DND-41 (cell line): ENCODE measurements around the gene KIRREL3.

Source experiments
- ATAC-seq: fragments of 200-7000 bp; cut with Tn5 transposase; 3 replicates; pipeline ENCODE4 v1.9.1; 2021; ENCODE audit warnings: low read depth; ENCODE audit not compliant: insufficient read depth
- DNase-seq: peaks from one replicate; pipeline ENCODE4 v3.0.0-alpha.2; 2020
- H2AFZ ChIP-seq: 2 replicates; pipeline ENCODE4 v1.6.0; 2012; ENCODE audit warnings: low read depth, low read length
- H3K27ac ChIP-seq: 2 replicates; pipeline ENCODE4 v1.5.1; 2012; ENCODE audit warnings: low read length, inconsistent platforms
- H3K27me3 ChIP-seq: fragments of 200-600 bp; sonication (generic); 2 replicates; pipeline ENCODE4 v1.6.0; 2012; ENCODE audit warnings: low read length, mild to moderate bottlenecking, inconsistent platforms; ENCODE audit not compliant: insufficient read depth, poor library complexity
- H3K36me3 ChIP-seq: 2 replicates; pipeline ENCODE4 v1.5.1; 2012; ENCODE audit warnings: low read length, inconsistent platforms; ENCODE audit not compliant: insufficient read depth
- H3K4me1 ChIP-seq: 2 replicates; pipeline ENCODE4 v1.5.1; 2012; ENCODE audit warnings: mild to moderate bottlenecking, low read length; ENCODE audit not compliant: insufficient read depth
- H3K4me2 ChIP-seq: 2 replicates; pipeline ENCODE4 v1.6.0; 2012; ENCODE audit warnings: mild to moderate bottlenecking, moderate library complexity, low read length, inconsistent platforms; ENCODE audit not compliant: insufficient read depth
- H3K4me3 ChIP-seq, 2 experiments: fragments of 200-600 bp in 1 of 2; shearing (Covaris generic) in 1 of 2; 2 replicates each; pipeline ENCODE4 v1.5.1; 2012 to 2016; ENCODE audit warnings: inconsistent platforms in 2 of 2, low read length in 2 of 2, mild to moderate bottlenecking in 2 of 2, low read depth in 1 of 2, moderate library complexity in 1 of 2
- H3K79me2 ChIP-seq: 2 replicates; pipeline ENCODE4 v1.6.0; 2012; ENCODE audit warnings: low read length, inconsistent platforms; ENCODE audit not compliant: insufficient read depth
- H3K9ac ChIP-seq: 2 replicates; pipeline ENCODE4 v1.6.0; 2012; ENCODE audit warnings: low read depth, mild to moderate bottlenecking, inconsistent platforms, low read length, moderate library complexity
- H3K9me3 ChIP-seq: 2 replicates; pipeline ENCODE4 v1.5.1; 2012; ENCODE audit warnings: low read length, moderate library complexity, mild to moderate bottlenecking, inconsistent platforms; ENCODE audit not compliant: insufficient read depth, severe bottlenecking
- H4K20me1 ChIP-seq: 2 replicates; pipeline ENCODE4 v1.6.0; 2012; ENCODE audit warnings: low read length; ENCODE audit not compliant: insufficient read depth
- EZH2 ChIP-seq: IDR thresholded peaks from 3 replicates; pipeline ENCODE4 v1.6.1; 2012; ENCODE audit warnings: borderline replicate concordance, low read depth, mild to moderate bottlenecking, moderate library complexity, low read length, inconsistent platforms; ENCODE audit not compliant: severe bottlenecking
- TF ChIP-seq, protein P1 (sequence below): IDR thresholded peaks from 2 replicates; pipeline ENCODE4 v1.5.1; 2012; ENCODE audit warnings: borderline replicate concordance, low read length, moderate library complexity, mild to moderate bottlenecking; ENCODE audit not compliant: poor library complexity, severe bottlenecking; ENCODE audit errors: extremely low read depth

KIRREL3 gene

DNA sequence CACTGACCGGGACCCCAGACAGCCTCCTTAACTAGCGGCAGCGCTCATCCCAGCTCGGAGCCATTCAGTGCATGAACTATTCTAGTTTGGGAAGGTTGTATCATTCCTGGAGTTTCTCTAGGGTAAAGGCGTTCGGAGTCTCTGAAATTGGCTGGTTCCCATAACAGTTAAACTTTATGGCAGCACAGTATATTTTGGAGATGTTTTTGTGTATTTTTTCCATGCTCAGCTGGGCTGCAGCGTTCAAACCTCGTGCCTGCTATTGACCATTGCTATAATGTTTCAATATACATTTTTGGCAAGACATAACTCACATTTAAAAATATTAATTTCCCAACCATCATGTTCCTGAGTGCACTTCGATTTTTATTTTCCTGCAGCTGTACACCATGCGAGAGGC, 475.4 kb downstream of the KIRREL3 start:
- Histone ChIP-seq H3K27ac (no peak overlapping the region), H3K4me1 (no peaks in the 10 kb centered on the region), H3K4me3 (no peak overlapping the region), H3K4me2 (no peak overlapping the region), H3K9me3 (no peaks in the 10 kb centered on the region), H3K9ac (no peak overlapping the region), H3K27me3 (peaks cover 17% of the 10 kb centered on the region), H4K20me1 (no peaks in the 10 kb centered on the region), H2AFZ (no peak overlapping the region), H3K36me3 (no peaks in the 10 kb centered on the region), H3K79me2 (no peaks in the 10 kb centered on the region)
- TF ChIP-seq EZH2, result no peak
- TF ChIP-seq, protein P1, sequence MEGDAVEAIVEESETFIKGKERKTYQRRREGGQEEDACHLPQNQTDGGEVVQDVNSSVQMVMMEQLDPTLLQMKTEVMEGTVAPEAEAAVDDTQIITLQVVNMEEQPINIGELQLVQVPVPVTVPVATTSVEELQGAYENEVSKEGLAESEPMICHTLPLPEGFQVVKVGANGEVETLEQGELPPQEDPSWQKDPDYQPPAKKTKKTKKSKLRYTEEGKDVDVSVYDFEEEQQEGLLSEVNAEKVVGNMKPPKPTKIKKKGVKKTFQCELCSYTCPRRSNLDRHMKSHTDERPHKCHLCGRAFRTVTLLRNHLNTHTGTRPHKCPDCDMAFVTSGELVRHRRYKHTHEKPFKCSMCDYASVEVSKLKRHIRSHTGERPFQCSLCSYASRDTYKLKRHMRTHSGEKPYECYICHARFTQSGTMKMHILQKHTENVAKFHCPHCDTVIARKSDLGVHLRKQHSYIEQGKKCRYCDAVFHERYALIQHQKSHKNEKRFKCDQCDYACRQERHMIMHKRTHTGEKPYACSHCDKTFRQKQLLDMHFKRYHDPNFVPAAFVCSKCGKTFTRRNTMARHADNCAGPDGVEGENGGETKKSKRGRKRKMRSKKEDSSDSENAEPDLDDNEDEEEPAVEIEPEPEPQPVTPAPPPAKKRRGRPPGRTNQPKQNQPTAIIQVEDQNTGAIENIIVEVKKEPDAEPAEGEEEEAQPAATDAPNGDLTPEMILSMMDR, result no peak
- ATAC-seq (no peak), DNase-seq (no peak)

DNA sequence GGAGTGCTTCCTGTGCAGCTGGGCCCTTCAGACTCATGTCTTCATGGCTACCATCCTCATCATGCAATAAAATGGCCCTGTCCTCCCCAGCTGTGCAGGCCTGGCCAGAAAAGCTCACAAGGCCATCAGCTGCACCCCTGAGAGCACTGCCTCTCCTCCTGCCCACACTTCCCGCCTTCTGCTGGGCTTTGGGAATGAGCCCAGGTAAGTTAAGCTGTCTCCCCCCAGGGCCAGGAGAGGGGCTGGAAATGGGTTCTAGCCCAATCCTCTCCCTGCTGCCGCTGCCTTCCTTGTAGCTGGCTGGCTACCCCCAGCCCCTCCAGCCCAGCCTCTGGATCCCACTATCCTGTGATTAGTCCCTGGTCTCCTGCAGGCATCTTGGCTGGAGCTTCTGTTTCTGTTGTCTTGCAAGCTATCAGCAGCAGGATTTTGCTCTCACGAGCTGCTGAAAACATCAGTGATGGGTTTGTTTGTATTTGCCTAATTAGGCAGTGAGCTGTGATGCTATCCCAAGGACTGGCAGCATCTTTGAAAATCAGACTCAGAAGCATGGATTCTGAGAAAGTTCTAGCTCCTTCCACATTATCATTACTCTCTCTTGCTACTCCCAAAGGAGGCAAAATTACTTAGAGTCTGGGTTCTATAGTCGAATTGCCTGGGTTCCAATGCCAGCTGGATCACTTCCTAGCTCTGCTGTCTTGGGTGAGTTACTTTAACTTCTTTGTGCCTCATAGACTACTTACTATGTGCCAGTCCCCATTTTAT, 476.9 kb downstream of the KIRREL3 start:
- DNase-seq (no peak), ATAC-seq (no peak)
- TF ChIP-seq, protein P1, result no peak
- no peak for TF ChIP-seq EZH2
- no peak overlapping the region for H3K9ac ChIP-seq
- H3K4me3 ChIP-seq, result no peak overlapping the region
- H3K27ac ChIP-seq, result no peak overlapping the region
- no peaks in the 10 kb centered on the region for H3K79me2 ChIP-seq
- no peaks in the 10 kb centered on the region for H3K9me3 ChIP-seq
- no peaks in the 10 kb centered on the region for H3K36me3 ChIP-seq
- H3K27me3 ChIP-seq, result peaks cover 17% of the 10 kb centered on the region
- no peaks in the 10 kb centered on the region for H4K20me1 ChIP-seq
- H2AFZ ChIP-seq, result no peak overlapping the region
- H3K4me1 ChIP-seq, result no peaks in the 10 kb centered on the region
- no peak overlapping the region for H3K4me2 ChIP-seq

DNA sequence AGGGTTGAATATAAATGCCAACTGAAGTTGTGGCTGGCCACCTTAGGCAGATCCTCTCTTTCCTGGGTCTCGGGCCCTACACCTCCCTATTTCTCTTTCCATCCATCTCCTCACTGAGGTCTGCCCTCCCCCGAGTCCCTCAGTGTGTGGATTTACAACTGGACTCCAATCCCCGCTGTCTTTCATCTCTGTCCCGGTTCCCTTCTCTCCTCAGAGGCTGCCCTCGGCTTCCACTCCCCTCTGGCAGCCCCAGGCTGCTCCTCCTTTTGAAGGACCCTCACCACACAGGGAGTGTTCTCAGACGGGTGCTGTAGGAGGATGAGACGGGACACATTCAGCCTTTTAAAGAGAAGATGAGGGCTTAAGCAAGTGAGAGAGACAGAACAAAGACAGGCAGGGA, 478.0 kb downstream of the KIRREL3 start:
- H3K4me1 ChIP-seq, result no peaks in the 10 kb centered on the region
- DNase-seq, result no peak
- H3K4me2 ChIP-seq, result no peak overlapping the region
- H3K79me2 ChIP-seq, result no peaks in the 10 kb centered on the region
- no peak for TF ChIP-seq EZH2
- TF ChIP-seq, protein P1, result no peak
- peaks cover 22% of the 10 kb centered on the region for H3K27me3 ChIP-seq
- no peak overlapping the region for H3K27ac ChIP-seq
- no peak overlapping the region for H3K4me3 ChIP-seq
- ATAC-seq, result no peak
- no peak overlapping the region for H2AFZ ChIP-seq
- no peaks in the 10 kb centered on the region for H3K9me3 ChIP-seq
- H4K20me1 ChIP-seq, result no peaks in the 10 kb centered on the region
- H3K36me3 ChIP-seq, result no peaks in the 10 kb centered on the region
- H3K9ac ChIP-seq, result no peak overlapping the region

DNA sequence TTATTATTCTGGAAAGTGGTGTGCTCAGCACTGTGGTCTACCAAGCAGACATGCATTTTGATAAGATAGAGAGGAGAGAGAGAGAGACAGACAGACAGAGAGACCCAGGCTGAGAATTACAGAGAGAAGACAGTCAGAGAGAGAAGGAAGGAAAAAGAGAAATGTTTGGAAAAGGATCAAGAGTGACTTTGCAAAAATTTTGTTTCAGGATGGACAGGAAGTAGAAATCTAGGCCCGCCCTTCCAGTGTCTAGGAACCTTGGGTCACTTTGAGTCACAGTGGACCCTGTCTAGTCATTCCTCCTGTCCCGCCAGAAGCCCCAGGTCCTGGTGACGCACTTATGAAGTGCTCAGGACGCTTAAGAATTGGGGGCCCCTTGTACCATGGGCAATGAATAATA, 478.4 kb downstream of the KIRREL3 start:
- no peak overlapping the region for H2AFZ ChIP-seq
- H3K79me2 ChIP-seq, result no peaks in the 10 kb centered on the region
- ATAC-seq, result no peak
- no peaks in the 10 kb centered on the region for H3K4me1 ChIP-seq
- H3K36me3 ChIP-seq, result no peaks in the 10 kb centered on the region
- DNase-seq, result no peak
- H4K20me1 ChIP-seq, result no peaks in the 10 kb centered on the region
- peaks cover 22% of the 10 kb centered on the region for H3K27me3 ChIP-seq
- no peak overlapping the region for H3K4me2 ChIP-seq
- no peak for TF ChIP-seq EZH2
- TF ChIP-seq, protein P1, result no peak
- H3K9me3 ChIP-seq, result no peaks in the 10 kb centered on the region
- no peak overlapping the region for H3K27ac ChIP-seq
- no peak overlapping the region for H3K9ac ChIP-seq
- no peak overlapping the region for H3K4me3 ChIP-seq
